H1 (cell line): Measurements from ENCODE around the gene SEZ6.

ENCODE experiments used
- KDM5A ChIP-seq: fragments of 200-600 bp; IDR thresholded peaks from 2 replicates; pipeline ENCODE4 v1.7.1; 2012; ENCODE audit warnings: mild to moderate bottlenecking, low read length, inconsistent platforms, mixed read lengths
- RAD21 ChIP-seq, 2 experiments: IDR thresholded peaks in 1 of 2; conservative IDR thresholded peaks in 1 of 2; 2 replicates each; pipeline ENCODE4 v1.6.1; 2011; ENCODE audit warnings: low read depth in 2 of 2, low read length in 2 of 2, improper control_type of control experiment in 1 of 2, inconsistent platforms in 1 of 2, mild to moderate bottlenecking in 1 of 2, moderate library complexity in 1 of 2
- TF ChIP-seq, protein P1 (sequence below), 3 experiments: IDR thresholded peaks; 1 replicate in 2 of 3; 2 replicates in 1 of 3; pipeline versions ENCODE4 v1.5.1 to v1.6.1; 2011; ENCODE audit warnings: low read length in 3 of 3, mild to moderate bottlenecking in 3 of 3, inconsistent platforms in 2 of 3, low read depth in 1 of 3, moderate library complexity in 1 of 3; ENCODE audit not compliant: insufficient read depth in 1 of 3; ENCODE audit errors: control extremely low read depth in 1 of 3

DNA sequence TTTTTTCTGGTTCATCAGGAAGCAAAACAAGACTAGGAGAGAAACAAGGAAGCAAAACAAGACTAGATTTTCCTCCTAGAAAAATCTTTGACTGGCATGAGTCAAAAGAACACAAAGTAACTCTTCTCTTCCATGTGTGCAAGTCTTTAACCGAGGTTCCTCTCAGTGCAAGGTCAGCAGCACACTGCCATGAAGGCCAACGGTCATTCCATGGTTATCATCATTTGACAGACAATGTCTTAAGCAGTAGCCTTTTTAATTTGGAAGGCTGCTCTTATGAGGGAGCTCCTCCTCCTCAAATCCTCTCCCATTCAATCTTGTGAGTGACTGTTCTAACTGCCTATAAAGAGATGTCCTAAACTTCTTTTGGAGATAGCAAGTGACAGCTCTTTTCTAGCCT is 87.5 kb downstream of the SEZ6 start:
- TF ChIP-seq KDM5A (no peak), RAD21 (IDR thresholded peaks at IDR 0.05 in 1 of 2, conservative IDR thresholded peaks at IDR 0.05 in 1 of 2; ENCODE audit: low read depth in 2 of 2, low read length in 2 of 2) (no peak)
- TF ChIP-seq, protein P1, sequence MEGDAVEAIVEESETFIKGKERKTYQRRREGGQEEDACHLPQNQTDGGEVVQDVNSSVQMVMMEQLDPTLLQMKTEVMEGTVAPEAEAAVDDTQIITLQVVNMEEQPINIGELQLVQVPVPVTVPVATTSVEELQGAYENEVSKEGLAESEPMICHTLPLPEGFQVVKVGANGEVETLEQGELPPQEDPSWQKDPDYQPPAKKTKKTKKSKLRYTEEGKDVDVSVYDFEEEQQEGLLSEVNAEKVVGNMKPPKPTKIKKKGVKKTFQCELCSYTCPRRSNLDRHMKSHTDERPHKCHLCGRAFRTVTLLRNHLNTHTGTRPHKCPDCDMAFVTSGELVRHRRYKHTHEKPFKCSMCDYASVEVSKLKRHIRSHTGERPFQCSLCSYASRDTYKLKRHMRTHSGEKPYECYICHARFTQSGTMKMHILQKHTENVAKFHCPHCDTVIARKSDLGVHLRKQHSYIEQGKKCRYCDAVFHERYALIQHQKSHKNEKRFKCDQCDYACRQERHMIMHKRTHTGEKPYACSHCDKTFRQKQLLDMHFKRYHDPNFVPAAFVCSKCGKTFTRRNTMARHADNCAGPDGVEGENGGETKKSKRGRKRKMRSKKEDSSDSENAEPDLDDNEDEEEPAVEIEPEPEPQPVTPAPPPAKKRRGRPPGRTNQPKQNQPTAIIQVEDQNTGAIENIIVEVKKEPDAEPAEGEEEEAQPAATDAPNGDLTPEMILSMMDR (IDR thresholded peaks at IDR 0.05; ENCODE audit: control extremely low read depth in 1 of 3, insufficient read depth in 1 of 3, low read depth in 1 of 3, low read length in 3 of 3): no peak
